Nephron progenitor cell (in vitro differentiated cells): ENCODE measurements around the gene DMPK.
A peak's percentile ranks its signal among the peaks of the same experiment; 100 is the strongest.

Source experiments
- DNase-seq: peaks from one replicate; pipeline ENCODE4 v3.0.0; 2021
- H3K27ac Mint-ChIP-seq: 2 replicates; pipeline ENCODE4 v1.8.0; 2021; ENCODE audit warnings: mild to moderate bottlenecking, moderate library complexity, mixed read lengths
- H3K27me3 Mint-ChIP-seq: 2 replicates; pipeline ENCODE4 v1.8.0; 2021; ENCODE audit warnings: mild to moderate bottlenecking, low read depth, mixed read lengths; ENCODE audit not compliant: poor library complexity
- H3K36me3 Mint-ChIP-seq: 2 replicates; pipeline ENCODE4 v1.8.0; 2021; ENCODE audit warnings: low read depth, mixed read lengths
- H3K4me1 Mint-ChIP-seq: 2 replicates; pipeline ENCODE4 v1.8.0; 2021; ENCODE audit warnings: mixed read lengths
- H3K4me3 Mint-ChIP-seq: 2 replicates; pipeline ENCODE4 v1.8.0; 2021; ENCODE audit warnings: mild to moderate bottlenecking, moderate library complexity, mixed read lengths
- H3K9me3 Mint-ChIP-seq: 2 replicates; pipeline ENCODE4 v1.8.0; 2021; ENCODE audit warnings: mild to moderate bottlenecking, moderate library complexity, mixed read lengths
- CTCF ChIP-seq: fragments of 200-600 bp; sonication (generic); IDR thresholded peaks from 2 replicates; pipeline ENCODE4 v1.5.0; 2021; ENCODE audit warnings: antibody characterized with exemption

Gene DMPK

GRCh38 chr19:45770192-45771101 lies 11.8 kb downstream of the DMPK start:
- no peaks in the 10 kb centered on the region for H3K9me3 Mint-ChIP-seq
- peak; percentile 91 for TF ChIP-seq CTCF
- peaks cover 27% of the 10 kb centered on the region for H3K4me1 Mint-ChIP-seq
- peaks cover 16% of the 10 kb centered on the region for H3K36me3 Mint-ChIP-seq
- H3K27me3 Mint-ChIP-seq, result no peaks in the 10 kb centered on the region
- peak overlapping the region; percentile 95 for H3K4me3 Mint-ChIP-seq
- peak overlapping the region; percentile 99 for H3K27ac Mint-ChIP-seq
- DNase-seq, result peak; percentile 95

- DNase-seq, result peak; percentile 52
- Mint-ChIP-seq H3K4me1 (peaks cover 33% of the 10 kb centered on the region), H3K27ac (peak overlapping the region; percentile 99), H3K36me3 (peaks cover 13% of the 10 kb centered on the region), H3K27me3 (no peaks in the 10 kb centered on the region), H3K9me3 (no peaks in the 10 kb centered on the region), H3K4me3 (peak overlapping the region; percentile 95)
- TF ChIP-seq CTCF, result no peak
These were observed 12.5 kb downstream of the DMPK start for GRCh38 chr19:45769821-45770191.

GRCh38 chr19:45768984-45769782 lies 13.1 kb downstream of the DMPK start, which contains the start of gene SIX5:
Gene SIX5, minus strand, starts transcription at chr19:45769252. Its CDS starts 408 bp downstream, at chr19:45768844.
- no peak for TF ChIP-seq CTCF
- Mint-ChIP-seq H3K36me3 (peaks cover 9% of the 10 kb centered on the region), H3K9me3 (no peaks in the 10 kb centered on the region), H3K4me1 (peaks cover 39% of the 10 kb centered on the region), H3K27ac (peak within 1 kb of the TSS; percentile 99), H3K27me3 (no peaks in the 10 kb centered on the region), H3K4me3 (peak within 1 kb of the TSS; percentile 95)
- peak; percentile 99 for DNase-seq

GRCh38 chr19:45768655-45768983 lies 13.7 kb downstream of the DMPK start:
- H3K27me3 Mint-ChIP-seq, result no peaks in the 10 kb centered on the region
- DNase-seq, result peak; percentile 69
- no peaks in the 10 kb centered on the region for H3K9me3 Mint-ChIP-seq

More at GRCh38 chr19:45768655-45768983, 13.7 kb downstream of the DMPK start:
- peaks cover 9% of the 10 kb centered on the region for H3K36me3 Mint-ChIP-seq
- H3K4me1 Mint-ChIP-seq, result peaks cover 45% of the 10 kb centered on the region
- H3K4me3 Mint-ChIP-seq, result peak overlapping the region; percentile 95
- no peak for TF ChIP-seq CTCF
- peak overlapping the region; percentile 99 for H3K27ac Mint-ChIP-seq
